ENCODE results near the gene CAPZA1. TPM values are rescaled to one million over a fixed set of nuclear protein-coding genes. Genes with fewer than 3 reads are reported as not detected.
A peak's percentile ranks its signal among the peaks of the same experiment; 100 is the strongest.

Gene CAPZA1
- total RNA-seq, 5 donors from 2014 or later (not counting 1 experiment from before 2014, with no cell fraction given): 115 to 189 (median 138) TPM

- H3K36me3 Mint-ChIP-seq: no peaks in the 10 kb centered on the region
- no peak within 1 kb of the TSS for H3K27ac ChIP-seq (ENCODE audit: low read length)
- peaks cover 19 to 31% (median 20%) of the 10 kb centered on the region in 3 donors for H3K4me1 Mint-ChIP-seq
- H3K4me3 ChIP-seq (ENCODE audit: control insufficient read depth in 1 of 2, extremely low read depth in 1 of 2, low read length in 1 of 2): peak within 1 kb of the TSS; percentile 55 to 83
- no peaks in the 10 kb centered on the region for H3K9me3 Mint-ChIP-seq
- 0% methylated on average over 22 of the region's 51 CpGs for WGBS (ENCODE audit: insufficient coverage)
- ATAC-seq (replicated peaks in 1 of 4) (peak; percentile 83 to 85 (median 84)), DNase-seq (peak; percentile 72 to 98 (median 87))
- H3K36me3 ChIP-seq (ENCODE audit: control insufficient read depth in 2 of 2, extremely low read depth in 1 of 2, insufficient read depth in 1 of 2, low read length in 1 of 2): no peaks in the 10 kb centered on the region
- peaks cover 2 to 47% of the 10 kb centered on the region in 2 experiments for H3K27me3 ChIP-seq (replicated peaks in 1 of 2; ENCODE audit: control insufficient read depth in 2 of 2, extremely low read depth in 1 of 2, insufficient read depth in 2 of 2, low read length in 1 of 2)
- peak within 1 kb of the TSS in 1 of 2 donors; percentile 34 for H3K27ac Mint-ChIP-seq
- peaks cover 6 to 11% of the 10 kb centered on the region in 2 donors for H3K27me3 Mint-ChIP-seq
- ChIA-PET CTCF (interaction anchor here (0.6 to 3.2 kb wide), 30 partner anchors 8 to 1232 kb away, joined by 3 to 22 read pairs (median 4); partner anchors contain the start of genes LRIG2 (in 2 of the 2), MOV10 (in 2 of the 2), CAPZA1 (in 1 of the 2) and HIPK1 (in 1 of the 2)), POLR2A (interaction anchor here (0.6 to 1.3 kb wide), 4 partner anchors 11 to 402 kb away, joined by 3 to 4 read pairs (median 3); no protein-coding TSS in a partner anchor)
- H3K4me3 Mint-ChIP-seq: peak within 1 kb of the TSS; percentile 84 to 87 (median 86)
- H3K9me3 ChIP-seq: no peaks in the 10 kb centered on the region
- peaks cover 6 to 31% of the 10 kb centered on the region in 2 experiments for H3K4me1 ChIP-seq (ENCODE audit: control insufficient read depth in 1 of 2, extremely low read depth in 1 of 2, insufficient read depth in 2 of 2, low read length in 2 of 2)
These were observed 95.8 kb downstream of the CAPZA1 start, which contains the start of gene PPM1J for GRCh38 chr1:112715264-112716053. TSS of gene PPM1J (minus strand) at chr1:112715332. CDS start at chr1:112715301, 31 bp downstream.

- ATAC-seq (replicated peaks in 1 of 4): peak; percentile 24 to 46 (median 36)
- H3K4me1 ChIP-seq (ENCODE audit: control insufficient read depth in 1 of 2, extremely low read depth in 1 of 2, insufficient read depth in 2 of 2, low read length in 2 of 2): peaks cover 6 to 31% of the 10 kb centered on the region in 2 experiments
- 24% methylated on average over 8 of the region's 13 CpGs for WGBS (ENCODE audit: insufficient coverage)
- peaks cover 19 to 31% (median 20%) of the 10 kb centered on the region in 3 donors for H3K4me1 Mint-ChIP-seq
- H3K4me3 ChIP-seq (ENCODE audit: control insufficient read depth in 1 of 2, extremely low read depth in 1 of 2, low read length in 1 of 2): peak overlapping the region; percentile 55 to 83
- H3K27me3 Mint-ChIP-seq: peaks cover 6 to 11% of the 10 kb centered on the region in 2 donors
- CTCF ChIA-PET: interaction anchor here (0.6 to 3.2 kb wide), 27 partner anchors 8 to 1308 kb away, joined by 3 to 22 read pairs (median 4); partner anchors contain the start of genes LRIG2 (in 2 of the 2), HIPK1 (in 1 of the 2) and SLC16A1 (in 1 of the 2)
- DNase-seq: peak; percentile 45 to 92 (median 67)
- POLR2A ChIA-PET: interaction anchor here (0.6 to 1.0 kb wide), 2 partner anchors 98 to 357 kb away, joined by 3 read pairs; partner anchors contain the start of gene LRIG2 (in 1 of the 2)
- H3K9me3 ChIP-seq: no peaks in the 10 kb centered on the region
- peak overlapping the region; percentile 84 to 87 (median 86) for H3K4me3 Mint-ChIP-seq
- no peak overlapping the region for H3K27ac ChIP-seq (ENCODE audit: low read length)
- H3K9me3 Mint-ChIP-seq: no peaks in the 10 kb centered on the region
- peak overlapping the region in 1 of 2 donors; percentile 34 for H3K27ac Mint-ChIP-seq
- no peaks in the 10 kb centered on the region for H3K36me3 ChIP-seq (ENCODE audit: control insufficient read depth in 2 of 2, extremely low read depth in 1 of 2, insufficient read depth in 1 of 2, low read length in 1 of 2)
- H3K27me3 ChIP-seq (replicated peaks in 1 of 2; ENCODE audit: control insufficient read depth in 2 of 2, extremely low read depth in 1 of 2, insufficient read depth in 2 of 2, low read length in 1 of 2): peaks cover 2 to 49% of the 10 kb centered on the region in 2 experiments
- H3K36me3 Mint-ChIP-seq: no peaks in the 10 kb centered on the region
These were observed 96.6 kb downstream of the CAPZA1 start for GRCh38 chr1:112716133-112716720.

GRCh38 chr1:112717263-112717873, 97.7 kb downstream of the CAPZA1 start:
- no peak overlapping the region for H3K27ac ChIP-seq (ENCODE audit: low read length)
- no peaks in the 10 kb centered on the region for H3K9me3 ChIP-seq
- H3K4me3 Mint-ChIP-seq: no peak overlapping the region
- no peak for ATAC-seq (replicated peaks in 1 of 4)
- POLR2A ChIA-PET: interaction anchor here in 1 of 2 donors (1.0 kb wide), 1 partner anchor 355 kb away, joined by 3 read pairs; the partner anchor contains the start of gene LRIG2
- H3K36me3 Mint-ChIP-seq: no peaks in the 10 kb centered on the region
- no peak for DNase-seq
- H3K4me1 Mint-ChIP-seq: peaks cover 20 to 32% (median 20%) of the 10 kb centered on the region in 3 donors
- H3K36me3 ChIP-seq (ENCODE audit: control insufficient read depth in 2 of 2, extremely low read depth in 1 of 2, insufficient read depth in 1 of 2, low read length in 1 of 2): no peaks in the 10 kb centered on the region
- H3K27me3 ChIP-seq (replicated peaks in 1 of 2; ENCODE audit: control insufficient read depth in 2 of 2, extremely low read depth in 1 of 2, insufficient read depth in 2 of 2, low read length in 1 of 2): peaks cover 2 to 48% of the 10 kb centered on the region in 2 experiments
- CTCF ChIA-PET: interaction anchor here (0.8 to 3.2 kb wide), 5 partner anchors 86 to 736 kb away, joined by 3 to 22 read pairs (median 4); partner anchors contain the start of gene LRIG2 (in 1 of the 2)
- no peak overlapping the region for H3K27ac Mint-ChIP-seq
- no CpG with 5 or more reads among the region's 2 CpGs for WGBS (ENCODE audit: insufficient coverage)
- no peaks in the 10 kb centered on the region for H3K9me3 Mint-ChIP-seq
- H3K4me1 ChIP-seq (ENCODE audit: control insufficient read depth in 1 of 2, extremely low read depth in 1 of 2, insufficient read depth in 2 of 2, low read length in 2 of 2): peaks cover 6 to 34% of the 10 kb centered on the region in 2 experiments
- H3K4me3 ChIP-seq (ENCODE audit: control insufficient read depth in 1 of 2, extremely low read depth in 1 of 2, low read length in 1 of 2): no peak overlapping the region
- peaks cover 6 to 14% of the 10 kb centered on the region in 2 donors for H3K27me3 Mint-ChIP-seq

GRCh38 chr1:112718691-112719418, 99.2 kb downstream of the CAPZA1 start:
- 20% methylated on average over 43 of the region's 44 CpGs for WGBS (ENCODE audit: insufficient coverage)
- Histone ChIP-seq H3K9me3 (no peaks in the 10 kb centered on the region), H3K4me1 (ENCODE audit: control insufficient read depth in 1 of 2, extremely low read depth in 1 of 2, insufficient read depth in 2 of 2, low read length in 2 of 2) (peaks cover 10 to 44% of the 10 kb centered on the region in 2 experiments), H3K4me3 (ENCODE audit: control insufficient read depth in 1 of 2, extremely low read depth in 1 of 2, low read length in 1 of 2) (peak overlapping the region in 1 of 2 donors; percentile 2), H3K27ac (ENCODE audit: low read length) (no peak overlapping the region), H3K36me3 (ENCODE audit: control insufficient read depth in 2 of 2, extremely low read depth in 1 of 2, insufficient read depth in 1 of 2, low read length in 1 of 2) (no peaks in the 10 kb centered on the region), H3K27me3 (replicated peaks in 1 of 2; ENCODE audit: control insufficient read depth in 2 of 2, extremely low read depth in 1 of 2, insufficient read depth in 2 of 2, low read length in 1 of 2) (peaks cover 2 to 52% of the 10 kb centered on the region in 2 experiments)
- H3K4me1 Mint-ChIP-seq: peaks cover 25 to 39% (median 27%) of the 10 kb centered on the region in 3 donors
- H3K9me3 Mint-ChIP-seq: no peaks in the 10 kb centered on the region
- peak; percentile 42 to 82 (median 64) for DNase-seq
- peaks cover 4 to 15% of the 10 kb centered on the region in 2 donors for H3K27me3 Mint-ChIP-seq
- peak overlapping the region in 1 of 3 donors; percentile 37 for H3K4me3 Mint-ChIP-seq
- peak; percentile 14 to 22 (median 20) for ATAC-seq (replicated peaks in 1 of 4)
- CTCF ChIA-PET: interaction anchor here (0.5 to 3.2 kb wide), 9 partner anchors 8 to 1216 kb away, joined by 3 to 16 read pairs (median 4); partner anchors contain the start of gene LRIG2 (in 1 of the 2)
- no peaks in the 10 kb centered on the region for H3K36me3 Mint-ChIP-seq
- POLR2A ChIA-PET: interaction anchor here in 1 of 2 donors (0.6 kb wide), 1 partner anchor 100 kb away, joined by 3 read pairs; the partner anchor contains the start of gene ST7L
- peak overlapping the region; percentile 39 to 52 for H3K27ac Mint-ChIP-seq

- ATAC-seq (replicated peaks in 1 of 4) (no peak), DNase-seq (no peak)
- H3K27me3 ChIP-seq (replicated peaks in 1 of 2; ENCODE audit: control insufficient read depth in 2 of 2, extremely low read depth in 1 of 2, insufficient read depth in 2 of 2, low read length in 1 of 2): peaks cover 2 to 47% of the 10 kb centered on the region in 2 experiments
- ChIA-PET POLR2A (no interaction called here), CTCF (interaction anchor here (0.8 to 1.4 kb wide), 6 partner anchors 9 to 353 kb away, joined by 3 to 6 read pairs (median 4); partner anchors contain the start of gene LRIG2 (in 1 of the 2))
- H3K4me1 ChIP-seq (ENCODE audit: control insufficient read depth in 1 of 2, extremely low read depth in 1 of 2, insufficient read depth in 2 of 2, low read length in 2 of 2): peaks cover 10 to 36% of the 10 kb centered on the region in 2 experiments
- peaks cover 18 to 31% (median 24%) of the 10 kb centered on the region in 3 donors for H3K4me1 Mint-ChIP-seq
- no peaks in the 10 kb centered on the region for H3K36me3 Mint-ChIP-seq
- H3K27ac ChIP-seq (ENCODE audit: low read length): no peak overlapping the region
- no peaks in the 10 kb centered on the region for H3K9me3 ChIP-seq
- H3K27ac Mint-ChIP-seq: no peak overlapping the region
- WGBS (ENCODE audit: insufficient coverage): no CpG with 5 or more reads among the region's 2 CpGs
- H3K36me3 ChIP-seq (ENCODE audit: control insufficient read depth in 2 of 2, extremely low read depth in 1 of 2, insufficient read depth in 1 of 2, low read length in 1 of 2): no peaks in the 10 kb centered on the region
- peaks cover 3 to 14% of the 10 kb centered on the region in 2 donors for H3K27me3 Mint-ChIP-seq
- no peaks in the 10 kb centered on the region for H3K9me3 Mint-ChIP-seq
- H3K4me3 Mint-ChIP-seq: no peak overlapping the region
- H3K4me3 ChIP-seq (ENCODE audit: control insufficient read depth in 1 of 2, extremely low read depth in 1 of 2, low read length in 1 of 2): no peak overlapping the region
These were observed 100.1 kb downstream of the CAPZA1 start for GRCh38 chr1:112719706-112720105.

Data from T-cell (primary cell).